Peyer's patch (tissue), 4 donors: ENCODE measurements around the gene PALMD.

Source experiments
- CTCF ChIP-seq, 6 experiments: fragments of 450-650 bp in 4 of 6; fragments of 200-600 bp in 2 of 6; sonication (generic) in 1 of 6; IDR thresholded peaks; one replicate each; pipeline ENCODE4 v1.5.1; 2017 to 2019; ENCODE audit warnings: antibody characterized with exemption in 6 of 6, mild to moderate bottlenecking in 3 of 6, moderate library complexity in 1 of 6
- POLR2A ChIP-seq, 2 donors: fragments of 450-650 bp; IDR thresholded peaks; one replicate each; pipeline ENCODE4 v1.5.1; 2017; ENCODE audit warnings: antibody characterized with exemption in 2 of 2, mild to moderate bottlenecking in 2 of 2, moderate library complexity in 2 of 2

GRCh38 chr1:99740141-99740540 is 94.2 kb downstream of the PALMD start:
- TF ChIP-seq CTCF (IDR thresholded peaks at IDR 0.05): no peak
- no peak for TF ChIP-seq POLR2A (IDR thresholded peaks at IDR 0.05)
